Thyroid gland (tissue), 4 donors: Measurements from ENCODE around the gene HSD17B12. TPM values are rescaled to one million over a fixed set of nuclear protein-coding genes. Genes with fewer than 3 reads are reported as not detected.

Source experiments
- DNase-seq, 2 donors: peaks; one replicate each; pipeline ENCODE4 v3.0.0-alpha.2; 2019
- H3K27ac ChIP-seq, 3 donors: fragments of 200-600 bp; sonication (generic); 1 replicate in 2 of 3; 2 replicates in 1 of 3; pipeline ENCODE4 v1.5.1; 2016 to 2019; ENCODE audit warnings: mild to moderate bottlenecking in 1 of 3, moderate library complexity in 1 of 3
- H3K27me3 ChIP-seq: fragments of 200-600 bp; sonication (generic); one replicate; pipeline ENCODE4 v1.5.1; 2019
- H3K36me3 ChIP-seq, 2 donors: fragments of 200-600 bp; sonication (generic); one replicate each; pipeline ENCODE4 v1.5.1; 2016 to 2019
- H3K4me1 ChIP-seq, 2 donors: fragments of 200-600 bp; sonication (generic); one replicate each; pipeline ENCODE4 v1.5.1; 2017 to 2019
- H3K4me3 ChIP-seq, 3 donors: fragments of 200-600 bp; sonication (generic); replicated peaks in 1 of 3; 1 replicate in 2 of 3; 2 replicates in 1 of 3; pipeline ENCODE4 v1.5.1; 2016; ENCODE audit warnings: mild to moderate bottlenecking in 1 of 3
- H3K9me3 ChIP-seq: fragments of 200-600 bp; sonication (generic); one replicate; pipeline ENCODE4 v1.5.1; 2017
- POLR2A ChIP-seq, 2 donors: fragments of 450-650 bp; IDR thresholded peaks; one replicate each; pipeline ENCODE4 v1.6.1; 2017; ENCODE audit warnings: antibody characterized with exemption in 2 of 2, mild to moderate bottlenecking in 2 of 2, moderate library complexity in 1 of 2
- WGBS, 2 donors: methylation state at CpG; one replicate each; pipeline ENCODE4 v1.1.5; 2017; 5-methylcytosine and 5-hydroxymethylcytosine counted together
- intact Hi-C: fragments of 100-400 bp; cut with DNase I; formaldehyde crosslinking; loops from one replicate; pipeline ENCODE4 v1.15.1; 2023
- total RNA-seq, 4 donors: library from RNA; depleted of rRNA; stranded (reverse); fragments of >200 nt; gene quantifications; one replicate each; pipeline ENCODE4 v1.2.3, GENCODE V29; 2016
- TF ChIP-seq, protein P1 (sequence below), 6 experiments: fragments of 200-600 bp in 3 of 6; fragments of 450-650 bp in 3 of 6; sonication (generic) in 3 of 6; IDR thresholded peaks; one replicate each; pipeline ENCODE4 v1.5.1; 2016 to 2019; ENCODE audit warnings: antibody characterized with exemption in 6 of 6, mild to moderate bottlenecking in 2 of 6, inconsistent platforms in 1 of 6, moderate library complexity in 1 of 6

Gene HSD17B12
- total RNA-seq, 4 donors from 2014 or later, result 70.1 to 104 (median 94.4) TPM

DNA sequence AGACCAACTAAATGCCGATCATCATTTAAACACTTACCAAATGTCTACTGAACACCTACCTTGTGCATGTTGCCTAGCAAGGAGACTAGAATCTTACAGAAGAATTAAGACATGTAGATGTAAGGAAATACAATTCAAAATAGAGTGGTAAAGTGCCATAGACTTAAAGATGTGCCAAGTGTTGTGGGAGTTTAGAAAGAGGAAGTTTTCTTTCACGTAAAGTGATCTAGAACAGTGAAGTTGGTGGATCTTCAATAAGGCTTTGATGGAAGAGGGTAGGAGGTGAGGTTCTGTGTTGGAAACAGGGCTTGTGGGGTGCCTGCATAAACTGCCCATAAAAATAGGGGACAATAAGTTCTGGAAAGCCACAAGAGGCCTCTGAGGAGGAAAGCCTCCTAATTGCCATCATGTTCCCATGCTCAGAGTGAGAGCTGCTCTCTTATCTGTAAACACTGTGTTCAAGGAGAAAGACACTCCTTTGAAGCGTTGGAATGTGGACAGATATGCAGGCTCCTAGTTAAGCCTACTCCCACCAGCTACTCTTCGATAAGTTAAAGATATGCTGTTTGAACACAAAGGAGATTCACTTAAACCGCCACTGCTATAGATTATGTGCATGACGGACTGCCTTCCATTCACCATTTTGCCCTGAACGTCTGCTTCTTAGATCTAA lies 66.7 kb downstream of the HSD17B12 start:
- no peak for TF ChIP-seq POLR2A (IDR thresholded peaks at IDR 0.05)
- intact Hi-C loops, result no loop called here
- DNase-seq, result no peak
- no peak overlapping the region for H3K27ac ChIP-seq
- H3K4me1 ChIP-seq, result no peaks in the 10 kb centered on the region
- H3K9me3 ChIP-seq, result no peaks in the 10 kb centered on the region
- no peaks in the 10 kb centered on the region for H3K36me3 ChIP-seq
- H3K27me3 ChIP-seq, result no peaks in the 10 kb centered on the region
- WGBS, 2 donors, result 82 to 89% methylated on average over 7 of the region's 7 CpGs
- H3K4me3 ChIP-seq, result no peak overlapping the region

DNA sequence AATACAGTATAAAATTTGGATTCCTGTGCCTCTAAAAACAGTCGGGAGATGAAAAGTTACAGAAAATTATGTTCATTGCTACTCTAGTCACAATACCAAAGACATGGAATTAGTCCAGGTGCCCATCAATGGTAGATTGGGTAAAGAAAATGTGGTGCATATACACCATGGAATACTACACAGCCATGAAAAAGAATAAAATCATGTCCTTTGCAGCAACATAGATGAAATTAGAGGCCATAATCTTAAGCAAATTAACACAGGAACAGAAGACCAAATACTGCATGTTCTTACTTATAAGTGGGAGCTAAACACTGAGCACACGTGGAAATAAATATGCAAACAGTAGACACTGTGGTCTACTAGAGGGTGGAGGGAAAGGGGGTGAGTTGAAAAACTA lies 67.6 kb downstream of the HSD17B12 start:
- whole genome bisulfite sequencing, 2 donors, result 94 to 96% methylated on average over 2 of the region's 2 CpGs
- intact Hi-C loops, result no loop called here
- DNase-seq, result no peak
- TF ChIP-seq, protein P1, sequence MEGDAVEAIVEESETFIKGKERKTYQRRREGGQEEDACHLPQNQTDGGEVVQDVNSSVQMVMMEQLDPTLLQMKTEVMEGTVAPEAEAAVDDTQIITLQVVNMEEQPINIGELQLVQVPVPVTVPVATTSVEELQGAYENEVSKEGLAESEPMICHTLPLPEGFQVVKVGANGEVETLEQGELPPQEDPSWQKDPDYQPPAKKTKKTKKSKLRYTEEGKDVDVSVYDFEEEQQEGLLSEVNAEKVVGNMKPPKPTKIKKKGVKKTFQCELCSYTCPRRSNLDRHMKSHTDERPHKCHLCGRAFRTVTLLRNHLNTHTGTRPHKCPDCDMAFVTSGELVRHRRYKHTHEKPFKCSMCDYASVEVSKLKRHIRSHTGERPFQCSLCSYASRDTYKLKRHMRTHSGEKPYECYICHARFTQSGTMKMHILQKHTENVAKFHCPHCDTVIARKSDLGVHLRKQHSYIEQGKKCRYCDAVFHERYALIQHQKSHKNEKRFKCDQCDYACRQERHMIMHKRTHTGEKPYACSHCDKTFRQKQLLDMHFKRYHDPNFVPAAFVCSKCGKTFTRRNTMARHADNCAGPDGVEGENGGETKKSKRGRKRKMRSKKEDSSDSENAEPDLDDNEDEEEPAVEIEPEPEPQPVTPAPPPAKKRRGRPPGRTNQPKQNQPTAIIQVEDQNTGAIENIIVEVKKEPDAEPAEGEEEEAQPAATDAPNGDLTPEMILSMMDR (IDR thresholded peaks at IDR 0.05), result no peak
- TF ChIP-seq POLR2A (IDR thresholded peaks at IDR 0.05), result no peak
- no peaks in the 10 kb centered on the region for H3K27me3 ChIP-seq
- no peaks in the 10 kb centered on the region for H3K4me1 ChIP-seq
- no peaks in the 10 kb centered on the region for H3K36me3 ChIP-seq
- no peaks in the 10 kb centered on the region for H3K9me3 ChIP-seq
- no peak overlapping the region for H3K4me3 ChIP-seq
- no peak overlapping the region for H3K27ac ChIP-seq

DNA sequence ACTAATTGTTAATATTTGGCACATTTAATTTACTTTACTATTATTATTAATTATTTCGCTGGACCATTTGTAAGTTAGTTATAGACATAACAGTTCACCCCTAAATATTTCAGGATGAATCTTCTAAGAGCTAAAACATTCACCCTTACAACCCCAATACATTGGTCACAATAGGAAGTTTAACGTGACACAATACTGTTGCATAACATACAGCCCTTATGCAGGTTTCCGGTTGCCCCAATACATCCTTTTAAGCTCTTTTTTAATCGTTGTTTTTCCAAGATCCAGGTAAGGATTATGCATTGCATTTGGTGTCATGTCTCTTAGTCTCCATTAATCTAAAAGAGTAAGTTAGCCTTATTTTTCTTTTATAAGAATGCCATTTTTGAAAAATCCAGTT lies 71.2 kb downstream of the HSD17B12 start:
- Histone ChIP-seq H3K27me3 (no peaks in the 10 kb centered on the region), H3K4me1 (no peaks in the 10 kb centered on the region), H3K36me3 (no peaks in the 10 kb centered on the region), H3K27ac (no peak overlapping the region), H3K4me3 (no peak overlapping the region), H3K9me3 (no peaks in the 10 kb centered on the region)
- intact Hi-C loops, result no loop called here
- WGBS, 2 donors, result 94% methylated on average over 4 of the region's 4 CpGs
- TF ChIP-seq, protein P1 (IDR thresholded peaks at IDR 0.05), result no peak
- no peak for TF ChIP-seq POLR2A (IDR thresholded peaks at IDR 0.05)
- DNase-seq, result no peak

DNA sequence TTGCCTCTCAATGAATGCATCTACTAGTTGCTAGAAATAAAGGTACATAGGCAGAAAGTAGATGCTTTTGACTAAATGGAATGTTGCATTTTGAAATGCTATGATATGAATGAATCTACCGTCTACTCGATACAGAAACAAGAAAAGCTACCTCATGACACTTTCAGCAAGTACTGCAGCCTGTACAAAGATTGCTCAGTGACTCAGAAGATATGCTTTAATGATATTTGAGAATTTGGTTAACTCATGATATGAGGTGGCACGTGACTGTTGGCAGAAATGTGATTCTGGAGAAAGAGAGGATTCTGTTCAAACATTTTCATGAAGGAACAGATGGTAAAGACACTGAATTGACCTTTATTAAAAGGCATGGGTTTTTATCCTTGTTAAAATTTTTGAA lies 76.0 kb downstream of the HSD17B12 start:
- Histone ChIP-seq H3K36me3 (no peaks in the 10 kb centered on the region), H3K4me3 (no peak overlapping the region), H3K9me3 (no peaks in the 10 kb centered on the region), H3K27ac (no peak overlapping the region), H3K27me3 (no peaks in the 10 kb centered on the region), H3K4me1 (no peaks in the 10 kb centered on the region)
- DNase-seq, result no peak
- 94 to 95% methylated on average over 3 of the region's 3 CpGs for WGBS, 2 donors
- intact Hi-C loops, result no loop called here
- no peak for TF ChIP-seq POLR2A (IDR thresholded peaks at IDR 0.05)
- TF ChIP-seq, protein P1 (IDR thresholded peaks at IDR 0.05), result no peak

DNA sequence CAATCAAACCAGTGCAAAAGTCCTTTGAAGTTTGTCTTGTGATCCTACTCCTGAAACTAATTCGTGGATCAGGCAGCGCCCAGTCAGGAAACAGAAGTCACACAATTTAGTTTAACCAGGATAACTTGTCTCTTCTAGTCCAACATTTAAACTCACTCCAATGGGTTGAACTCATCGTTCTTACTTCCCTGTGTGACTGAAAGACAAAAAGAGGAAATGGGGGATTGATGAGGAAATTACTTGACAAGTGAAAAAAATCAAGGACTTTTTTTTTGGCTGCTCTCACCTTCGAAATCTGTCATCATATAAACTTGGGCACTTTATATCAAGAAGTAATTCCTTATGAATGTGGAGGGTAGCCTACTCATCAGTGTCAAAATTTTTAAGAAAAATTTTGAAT lies 78.4 kb downstream of the HSD17B12 start:
- Histone ChIP-seq H3K4me1 (no peaks in the 10 kb centered on the region), H3K27ac (no peak overlapping the region), H3K27me3 (no peaks in the 10 kb centered on the region), H3K36me3 (no peaks in the 10 kb centered on the region), H3K9me3 (no peaks in the 10 kb centered on the region), H3K4me3 (no peak overlapping the region)
- no peak for DNase-seq
- intact Hi-C loops, result no loop called here
- 73 to 75% methylated on average over 4 of the region's 4 CpGs for WGBS, 2 donors
- TF ChIP-seq, protein P1 (IDR thresholded peaks at IDR 0.05), result no peak
- no peak for TF ChIP-seq POLR2A (IDR thresholded peaks at IDR 0.05)
